ENCODE data around the gene SMYD5. TPM values are rescaled to one million over a fixed set of nuclear protein-coding genes. Genes with fewer than 3 reads are reported as not detected.

SMYD5 gene
- total RNA-seq, 1 donor from 2014 or later, result 12.9 TPM

Other genes starting within 250 kb of the SMYD5 start
- gene SFXN5, start 142.5 kb upstream of the SMYD5 start, total RNA-seq, result 21.9 TPM
- gene RAB11FIP5, start 101.3 kb upstream of the SMYD5 start, total RNA-seq, result 63.0 TPM
- gene NOTO, start 11.7 kb upstream of the SMYD5 start, total RNA-seq, result not detected
- gene PRADC1, start 19.0 kb downstream of the SMYD5 start, total RNA-seq, result 20.8 TPM
- gene CCT7, start 20.1 kb downstream of the SMYD5 start, total RNA-seq, result 205 TPM
- 8.5 TPM for gene FBXO41, start 70.2 kb downstream of the SMYD5 start, total RNA-seq
- not detected for gene EGR4, start 79.3 kb downstream of the SMYD5 start, total RNA-seq
- 21.5 TPM for gene ALMS1, start 171.6 kb downstream of the SMYD5 start, total RNA-seq